C4-2B (cell line): ENCODE results near the gene FIP1L1.

Experiments
- CTCF ChIP-seq: fragments of 450-650 bp; conservative IDR thresholded peaks from 2 replicates; pipeline ENCODE4 v1.5.1; 2017; ENCODE audit warnings: mild to moderate bottlenecking
- ZFX ChIP-seq: fragments of 450-650 bp; IDR thresholded peaks from 2 replicates; pipeline ENCODE4 v1.6.1; 2017

- TF ChIP-seq CTCF: no peak
- TF ChIP-seq ZFX: no peak
Measured at GRCh38 chr4:53480909-53481308, 103.5 kb downstream of the FIP1L1 start.
